GM12892 (cell line): Measurements from ENCODE around the gene EIF1AY.

ENCODE experiments used
- POLR2A ChIP-seq: IDR thresholded peaks from 2 replicates; pipeline ENCODE4 v1.6.1; 2011; ENCODE audit warnings: low read depth, low read length, control low read depth
- POLR2AphosphoS5 ChIP-seq: IDR thresholded peaks from 2 replicates; pipeline ENCODE4 v1.6.1; 2011; ENCODE audit warnings: low read depth, low read length, control low read depth
- TAF1 ChIP-seq: IDR thresholded peaks from 2 replicates; pipeline ENCODE4 v1.6.1; 2011; ENCODE audit warnings: low read depth, mild to moderate bottlenecking, control low read depth, low read length, borderline replicate concordance

- TF ChIP-seq TAF1, result no peak
- TF ChIP-seq POLR2AphosphoS5, result no peak
- TF ChIP-seq POLR2A, result no peak
These were observed 930 bp downstream of the EIF1AY start for GRCh38 chrY:20576506-20576905.
